ENCODE measurements around the gene ADAMTSL1.

The ADAMTSL1 gene

DNA sequence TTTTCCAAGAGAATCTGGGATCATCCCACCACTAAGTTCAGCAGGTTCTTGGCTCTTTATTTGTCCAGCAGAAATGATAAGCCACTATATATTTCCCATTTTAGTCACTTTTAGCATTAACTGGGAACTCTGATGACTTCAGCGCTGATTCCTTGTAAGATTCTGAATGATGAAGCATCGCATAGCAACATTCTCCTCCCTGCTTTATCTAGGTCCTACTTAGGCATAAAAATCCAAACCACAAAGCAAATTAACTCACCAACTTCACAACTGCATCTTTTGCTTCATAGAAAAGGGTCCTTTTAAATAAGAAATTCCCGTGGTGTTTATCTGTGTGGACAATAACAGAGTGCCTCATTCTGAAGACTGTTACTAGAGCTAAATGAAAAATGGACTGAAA is 355.1 kb downstream of the ADAMTSL1 start:
- Histone ChIP-seq H3K36me3 (ENCODE audit: control insufficient read depth in 1 of 2, insufficient read depth in 2 of 2, low read length in 2 of 2) (no peaks in the 10 kb centered on the region), H3K4me1 (ENCODE audit: control insufficient read depth in 1 of 2, insufficient read depth in 2 of 2, low read length in 2 of 2) (peaks cover 0 to 4% of the 10 kb centered on the region in 2 donors), H3K27ac (ENCODE audit: low read depth, low read length) (no peak overlapping the region), H3K9me3 (ENCODE audit: control insufficient read depth in 1 of 2, low read length in 2 of 2) (no peaks in the 10 kb centered on the region), H3K4me3 (ENCODE audit: low read depth in 1 of 2, low read length in 2 of 2) (no peak overlapping the region), H3K27me3 (ENCODE audit: control insufficient read depth in 1 of 2, insufficient read depth in 2 of 2, low read length in 2 of 2) (no peaks in the 10 kb centered on the region), H3K9ac (ENCODE audit: low read depth in 1 of 2, low read length in 2 of 2) (no peak overlapping the region)

DNA sequence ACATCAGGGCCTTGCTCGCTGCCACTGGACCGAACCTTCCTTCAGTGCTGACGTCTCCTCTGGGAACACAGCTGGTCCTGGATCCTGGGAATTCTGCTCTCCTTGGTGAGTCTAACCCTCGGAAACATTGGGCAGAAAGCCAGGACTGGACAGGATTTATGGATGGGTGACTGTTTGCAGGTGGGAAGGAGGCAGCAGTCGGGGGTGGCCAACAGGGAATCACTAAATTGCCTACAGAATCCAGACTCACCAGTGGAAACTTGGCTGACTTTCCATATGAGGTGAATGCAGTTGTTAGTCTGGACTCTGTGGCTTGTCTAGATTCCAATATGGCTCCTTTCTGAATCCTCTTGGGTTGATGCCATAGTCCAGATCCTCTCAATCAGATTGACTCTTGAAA is 355.9 kb downstream of the ADAMTSL1 start:
- H3K27me3 ChIP-seq (ENCODE audit: control insufficient read depth in 1 of 2, insufficient read depth in 2 of 2, low read length in 2 of 2): no peaks in the 10 kb centered on the region
- H3K27ac ChIP-seq (ENCODE audit: low read depth, low read length): no peak overlapping the region
- H3K36me3 ChIP-seq (ENCODE audit: control insufficient read depth in 1 of 2, insufficient read depth in 2 of 2, low read length in 2 of 2): no peaks in the 10 kb centered on the region
- no peak overlapping the region for H3K4me3 ChIP-seq (ENCODE audit: low read depth in 1 of 2, low read length in 2 of 2)
- H3K9me3 ChIP-seq (ENCODE audit: control insufficient read depth in 1 of 2, low read length in 2 of 2): no peaks in the 10 kb centered on the region
- H3K9ac ChIP-seq (ENCODE audit: low read depth in 1 of 2, low read length in 2 of 2): no peak overlapping the region
- peaks cover 0 to 4% of the 10 kb centered on the region in 2 donors for H3K4me1 ChIP-seq (ENCODE audit: control insufficient read depth in 1 of 2, insufficient read depth in 2 of 2, low read length in 2 of 2)

DNA sequence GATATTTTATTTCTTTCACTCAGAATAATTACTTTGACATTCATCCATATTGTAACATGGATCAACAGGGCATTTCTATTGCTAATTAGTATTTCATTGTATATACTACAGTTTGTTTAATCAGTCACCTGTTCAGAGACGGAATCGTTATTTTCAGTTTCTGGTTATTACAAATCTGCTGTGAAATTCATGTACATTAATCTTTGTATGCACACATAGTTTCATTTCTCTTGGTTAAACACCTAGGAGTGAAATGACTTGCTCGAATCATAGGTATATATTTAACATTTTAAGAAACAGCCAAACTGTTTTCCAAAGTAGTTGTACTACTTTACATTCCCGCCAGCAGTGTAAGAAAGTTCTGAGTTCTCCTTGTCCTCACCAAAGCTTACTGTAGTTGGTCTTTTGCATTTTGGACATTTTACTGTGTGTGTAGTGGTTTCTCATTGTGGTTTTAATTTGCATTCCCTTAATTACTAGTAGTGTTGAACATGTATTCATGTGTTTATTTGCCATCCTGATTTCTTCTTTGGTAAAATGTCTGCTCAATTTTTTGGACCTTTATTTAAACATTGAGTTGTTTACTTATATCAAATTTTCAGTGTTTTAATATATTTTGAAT is 360.9 kb downstream of the ADAMTSL1 start:
- no peaks in the 10 kb centered on the region for H3K27me3 ChIP-seq (ENCODE audit: control insufficient read depth in 1 of 2, insufficient read depth in 2 of 2, low read length in 2 of 2)
- H3K9me3 ChIP-seq (ENCODE audit: control insufficient read depth in 1 of 2, low read length in 2 of 2): no peaks in the 10 kb centered on the region

DNA sequence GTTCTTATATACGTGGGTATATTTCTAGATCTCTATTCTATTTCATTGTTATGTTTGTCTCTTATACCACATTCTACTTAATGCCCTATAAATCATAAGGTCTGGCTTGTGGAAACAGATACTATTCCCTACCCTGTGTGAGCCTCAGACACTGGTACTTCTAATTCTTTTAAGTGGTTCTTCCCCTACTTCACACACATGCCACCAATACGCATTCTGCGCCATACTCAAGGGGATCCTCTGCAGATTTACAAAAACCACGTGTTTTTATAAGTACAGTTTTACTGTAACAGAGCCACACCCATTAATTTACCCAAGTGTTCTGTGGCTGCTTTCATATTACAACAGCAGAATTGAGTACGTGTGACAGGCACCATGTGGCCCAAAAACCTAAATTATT is 363.4 kb downstream of the ADAMTSL1 start:
- Histone ChIP-seq H3K36me3 (ENCODE audit: control insufficient read depth in 1 of 2, insufficient read depth in 2 of 2, low read length in 2 of 2) (no peaks in the 10 kb centered on the region), H3K27me3 (ENCODE audit: control insufficient read depth in 1 of 2, insufficient read depth in 2 of 2, low read length in 2 of 2) (no peaks in the 10 kb centered on the region), H3K27ac (ENCODE audit: low read depth, low read length) (no peak overlapping the region), H3K9ac (ENCODE audit: low read depth in 1 of 2, low read length in 2 of 2) (no peak overlapping the region), H3K9me3 (ENCODE audit: control insufficient read depth in 1 of 2, low read length in 2 of 2) (no peaks in the 10 kb centered on the region), H3K4me1 (ENCODE audit: control insufficient read depth in 1 of 2, insufficient read depth in 2 of 2, low read length in 2 of 2) (no peaks in the 10 kb centered on the region), H3K4me3 (ENCODE audit: low read depth in 1 of 2, low read length in 2 of 2) (no peak overlapping the region)

More for the DNA sequence above, 360.9 kb downstream of the ADAMTSL1 start:
- no peaks in the 10 kb centered on the region for H3K4me1 ChIP-seq (ENCODE audit: control insufficient read depth in 1 of 2, insufficient read depth in 2 of 2, low read length in 2 of 2)
- H3K27ac ChIP-seq (ENCODE audit: low read depth, low read length): no peak overlapping the region
- no peak overlapping the region for H3K4me3 ChIP-seq (ENCODE audit: low read depth in 1 of 2, low read length in 2 of 2)
- H3K9ac ChIP-seq (ENCODE audit: low read depth in 1 of 2, low read length in 2 of 2): no peak overlapping the region
- no peaks in the 10 kb centered on the region for H3K36me3 ChIP-seq (ENCODE audit: control insufficient read depth in 1 of 2, insufficient read depth in 2 of 2, low read length in 2 of 2)

DNA sequence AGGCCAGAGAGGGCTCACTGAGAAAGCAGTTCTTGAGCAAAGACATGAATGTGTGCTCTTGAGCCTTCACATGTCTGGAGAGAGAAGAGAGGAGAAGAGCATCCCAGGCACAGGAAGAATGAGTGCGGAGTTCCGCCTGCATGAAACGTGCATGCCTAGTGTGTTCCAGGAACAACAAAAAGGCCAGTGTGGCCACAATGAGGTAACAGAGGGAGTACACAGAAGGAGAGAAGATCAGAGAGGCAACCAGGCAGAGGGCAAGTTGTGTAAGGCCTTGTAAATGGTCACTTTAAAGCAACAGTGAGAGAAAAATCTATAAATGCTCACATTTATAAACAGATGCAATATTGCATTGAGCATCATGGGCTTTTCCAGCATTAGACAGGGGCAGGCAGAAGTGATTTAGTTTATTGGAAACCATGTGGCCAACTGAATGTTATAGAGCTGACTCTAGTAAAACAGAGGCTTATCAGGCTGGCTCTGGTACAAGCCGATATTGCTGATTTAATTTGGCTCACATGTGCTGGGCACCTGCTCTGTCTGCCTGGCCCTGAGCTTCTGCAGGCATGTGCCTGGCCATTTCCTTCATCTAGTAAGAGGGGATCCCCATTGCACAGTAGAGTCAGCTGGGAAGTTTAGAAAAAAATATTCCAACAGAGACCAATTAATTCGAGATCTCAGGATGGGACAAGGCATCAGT is 373.8 kb downstream of the ADAMTSL1 start:
- Histone ChIP-seq H3K4me3 (ENCODE audit: low read depth in 1 of 2, low read length in 2 of 2) (no peak overlapping the region), H3K27ac (ENCODE audit: low read depth, low read length) (no peak overlapping the region), H3K9ac (ENCODE audit: low read depth in 1 of 2, low read length in 2 of 2) (no peak overlapping the region), H3K9me3 (ENCODE audit: control insufficient read depth in 1 of 2, low read length in 2 of 2) (no peaks in the 10 kb centered on the region), H3K4me1 (ENCODE audit: control insufficient read depth in 1 of 2, insufficient read depth in 2 of 2, low read length in 2 of 2) (peaks cover 10 to 13% of the 10 kb centered on the region in 2 donors), H3K36me3 (ENCODE audit: control insufficient read depth in 1 of 2, insufficient read depth in 2 of 2, low read length in 2 of 2) (no peaks in the 10 kb centered on the region), H3K27me3 (ENCODE audit: control insufficient read depth in 1 of 2, insufficient read depth in 2 of 2, low read length in 2 of 2) (no peaks in the 10 kb centered on the region)

DNA sequence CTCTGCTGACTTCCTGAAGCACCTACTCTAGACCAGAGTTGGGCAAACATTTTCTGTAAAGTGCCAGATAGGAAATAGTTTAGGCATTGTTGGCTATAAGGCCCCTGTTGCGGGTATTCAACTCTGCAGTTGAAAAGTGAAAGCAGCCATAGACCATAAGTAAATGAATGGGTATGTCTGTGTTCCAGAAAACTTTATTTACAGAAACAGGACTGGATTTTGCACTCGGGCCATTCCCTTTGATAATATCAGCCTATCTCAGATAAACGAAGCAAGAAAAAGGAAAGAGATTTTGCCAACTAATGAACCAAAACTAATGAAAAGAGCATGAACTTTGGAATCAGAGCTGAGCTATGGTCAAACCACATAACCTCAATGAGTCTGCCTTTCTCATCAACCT is 374.7 kb downstream of the ADAMTSL1 start:
- Histone ChIP-seq H3K9ac (ENCODE audit: low read depth in 1 of 2, low read length in 2 of 2) (no peak overlapping the region), H3K9me3 (ENCODE audit: control insufficient read depth in 1 of 2, low read length in 2 of 2) (no peaks in the 10 kb centered on the region), H3K4me3 (ENCODE audit: low read depth in 1 of 2, low read length in 2 of 2) (no peak overlapping the region), H3K36me3 (ENCODE audit: control insufficient read depth in 1 of 2, insufficient read depth in 2 of 2, low read length in 2 of 2) (no peaks in the 10 kb centered on the region), H3K4me1 (ENCODE audit: control insufficient read depth in 1 of 2, insufficient read depth in 2 of 2, low read length in 2 of 2) (peaks cover 10 to 13% of the 10 kb centered on the region in 2 donors), H3K27me3 (ENCODE audit: control insufficient read depth in 1 of 2, insufficient read depth in 2 of 2, low read length in 2 of 2) (no peaks in the 10 kb centered on the region), H3K27ac (ENCODE audit: low read depth, low read length) (no peak overlapping the region)

DNA sequence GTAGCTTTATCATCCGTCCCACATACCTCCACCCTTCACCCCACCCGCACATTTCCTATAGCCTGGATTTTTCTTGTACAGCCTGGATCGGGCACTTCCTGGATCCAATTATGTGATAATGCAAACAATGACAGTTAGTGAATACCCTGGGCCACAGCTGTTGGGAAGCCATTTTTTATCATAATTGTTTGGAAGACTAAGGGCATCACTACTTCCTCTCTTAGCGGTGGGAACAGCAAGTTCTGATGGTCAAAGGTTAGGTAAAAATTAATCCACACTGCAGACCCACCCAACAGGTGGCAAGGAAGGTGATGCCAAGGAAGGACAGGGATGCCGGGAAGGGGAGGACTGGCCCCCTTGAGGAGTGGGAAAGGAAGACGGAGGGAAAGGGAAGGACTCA is 375.3 kb downstream of the ADAMTSL1 start:
- Histone ChIP-seq H3K36me3 (ENCODE audit: control insufficient read depth in 1 of 2, insufficient read depth in 2 of 2, low read length in 2 of 2) (no peaks in the 10 kb centered on the region), H3K9ac (ENCODE audit: low read depth in 1 of 2, low read length in 2 of 2) (no peak overlapping the region), H3K27ac (ENCODE audit: low read depth, low read length) (no peak overlapping the region), H3K4me3 (ENCODE audit: low read depth in 1 of 2, low read length in 2 of 2) (no peak overlapping the region), H3K4me1 (ENCODE audit: control insufficient read depth in 1 of 2, insufficient read depth in 2 of 2, low read length in 2 of 2) (peaks cover 10 to 13% of the 10 kb centered on the region in 2 donors), H3K9me3 (ENCODE audit: control insufficient read depth in 1 of 2, low read length in 2 of 2) (no peaks in the 10 kb centered on the region), H3K27me3 (ENCODE audit: control insufficient read depth in 1 of 2, insufficient read depth in 2 of 2, low read length in 2 of 2) (no peaks in the 10 kb centered on the region)

DNA sequence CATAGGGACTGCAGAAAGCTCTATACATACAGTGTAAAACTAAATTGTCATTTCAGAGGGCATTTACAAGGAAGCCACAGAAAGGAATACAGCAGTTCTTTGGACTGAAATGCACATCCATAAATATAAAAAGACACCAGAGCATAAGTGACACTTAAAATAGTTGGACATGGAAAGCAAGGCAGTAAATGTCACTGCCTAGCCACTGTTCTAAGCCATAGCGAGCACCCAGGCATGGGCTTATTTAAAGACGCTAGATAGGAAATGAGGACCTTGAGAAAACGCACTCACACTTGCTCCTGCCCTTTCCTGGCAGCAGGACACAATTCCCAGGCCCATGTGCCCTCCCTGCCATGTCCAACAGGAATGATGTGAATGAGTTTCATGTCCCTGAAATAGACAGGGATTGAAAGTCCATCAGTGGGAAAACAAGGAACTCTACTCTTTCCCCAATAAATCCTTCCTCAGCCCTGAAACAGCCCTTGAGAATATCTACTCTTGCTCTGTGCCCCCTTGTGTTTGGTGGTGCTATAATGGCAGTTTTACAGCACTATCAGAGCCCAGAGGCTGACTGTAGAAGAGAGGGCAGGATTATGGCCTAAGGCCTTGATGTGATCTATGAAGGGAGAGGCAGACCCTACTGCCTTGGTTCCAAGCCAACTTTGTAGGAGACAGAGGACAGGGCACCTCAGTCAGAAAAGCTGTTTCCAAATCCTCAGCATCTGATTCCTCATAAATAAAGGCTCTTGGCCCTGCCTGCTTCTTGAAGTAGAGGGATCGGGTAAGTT is 376.1 kb downstream of the ADAMTSL1 start:
- H3K27me3 ChIP-seq (ENCODE audit: control insufficient read depth in 1 of 2, insufficient read depth in 2 of 2, low read length in 2 of 2): no peaks in the 10 kb centered on the region
- H3K4me3 ChIP-seq (ENCODE audit: low read depth in 1 of 2, low read length in 2 of 2): no peak overlapping the region
- no peaks in the 10 kb centered on the region for H3K9me3 ChIP-seq (ENCODE audit: control insufficient read depth in 1 of 2, low read length in 2 of 2)
- H3K9ac ChIP-seq (ENCODE audit: low read depth in 1 of 2, low read length in 2 of 2): no peak overlapping the region
- H3K36me3 ChIP-seq (ENCODE audit: control insufficient read depth in 1 of 2, insufficient read depth in 2 of 2, low read length in 2 of 2): no peaks in the 10 kb centered on the region
- peaks cover 10 to 13% of the 10 kb centered on the region in 2 donors for H3K4me1 ChIP-seq (ENCODE audit: control insufficient read depth in 1 of 2, insufficient read depth in 2 of 2, low read length in 2 of 2)
- H3K27ac ChIP-seq (ENCODE audit: low read depth, low read length): no peak overlapping the region

DNA sequence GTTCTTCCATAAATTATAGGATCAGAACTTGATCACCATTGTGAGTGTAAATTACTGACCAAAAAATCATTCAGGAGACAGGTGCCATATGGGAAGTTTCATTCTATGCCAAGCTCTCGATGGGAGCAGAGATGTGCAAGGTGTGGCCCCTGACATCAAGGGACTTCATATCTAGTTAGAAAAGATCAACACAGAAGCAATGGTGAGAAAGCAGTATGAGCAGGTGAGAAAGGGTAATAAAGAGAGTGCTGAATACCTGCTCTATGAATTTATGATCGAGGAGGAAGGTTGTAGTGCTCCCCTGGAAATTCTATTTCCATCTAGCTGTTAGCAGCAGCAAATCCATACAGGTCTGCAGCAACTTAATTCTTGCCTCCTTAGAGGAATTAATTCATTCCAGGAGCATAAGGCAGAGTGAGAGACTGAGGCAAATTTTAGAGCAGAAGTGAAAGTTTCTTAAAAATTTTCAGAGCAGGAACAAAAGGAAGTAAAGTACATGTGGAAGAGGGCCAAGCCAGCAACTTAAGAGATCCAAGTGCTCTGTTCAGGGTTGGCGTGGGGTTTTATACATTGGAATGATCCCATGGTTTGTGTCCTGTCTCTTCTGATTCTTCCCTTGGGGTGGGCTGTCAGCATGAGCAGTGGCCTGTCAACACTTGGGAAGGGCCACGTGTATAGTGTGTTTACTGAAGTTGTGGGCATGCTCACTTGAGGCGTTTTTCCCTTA is 377.3 kb downstream of the ADAMTSL1 start:
- no peak overlapping the region for H3K4me3 ChIP-seq (ENCODE audit: low read depth in 1 of 2, low read length in 2 of 2)
- no peaks in the 10 kb centered on the region for H3K27me3 ChIP-seq (ENCODE audit: control insufficient read depth in 1 of 2, insufficient read depth in 2 of 2, low read length in 2 of 2)
- no peaks in the 10 kb centered on the region for H3K36me3 ChIP-seq (ENCODE audit: control insufficient read depth in 1 of 2, insufficient read depth in 2 of 2, low read length in 2 of 2)
- H3K27ac ChIP-seq (ENCODE audit: low read depth, low read length): no peak overlapping the region
- H3K9me3 ChIP-seq (ENCODE audit: control insufficient read depth in 1 of 2, low read length in 2 of 2): no peaks in the 10 kb centered on the region
- peaks cover 10 to 13% of the 10 kb centered on the region in 2 donors for H3K4me1 ChIP-seq (ENCODE audit: control insufficient read depth in 1 of 2, insufficient read depth in 2 of 2, low read length in 2 of 2)
- H3K9ac ChIP-seq (ENCODE audit: low read depth in 1 of 2, low read length in 2 of 2): no peak overlapping the region

DNA sequence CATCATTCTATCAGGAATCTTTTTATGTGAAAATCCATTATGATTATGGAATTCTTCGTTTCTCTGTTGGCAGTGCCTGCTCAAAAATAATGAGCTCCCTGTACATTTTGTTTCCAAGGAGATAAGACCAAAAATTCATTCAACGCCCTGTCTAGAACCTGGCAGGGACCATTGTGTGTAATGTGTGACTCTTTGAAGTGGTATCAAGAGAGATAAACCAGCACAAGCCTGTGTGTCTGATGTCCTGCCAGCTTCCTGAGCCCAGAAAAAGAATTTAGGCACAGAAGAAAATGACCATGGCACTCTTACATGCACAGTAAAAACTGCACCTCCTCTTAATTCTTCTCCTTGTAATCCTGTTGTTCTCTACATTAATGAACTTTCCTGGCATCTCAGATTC is 381.7 kb downstream of the ADAMTSL1 start:
- Histone ChIP-seq H3K9ac (ENCODE audit: low read depth in 1 of 2, low read length in 2 of 2) (no peak overlapping the region), H3K36me3 (ENCODE audit: control insufficient read depth in 1 of 2, insufficient read depth in 2 of 2, low read length in 2 of 2) (no peaks in the 10 kb centered on the region), H3K4me1 (ENCODE audit: control insufficient read depth in 1 of 2, insufficient read depth in 2 of 2, low read length in 2 of 2) (peaks cover 0 to 2% of the 10 kb centered on the region in 2 donors), H3K27ac (ENCODE audit: low read depth, low read length) (no peak overlapping the region), H3K27me3 (ENCODE audit: control insufficient read depth in 1 of 2, insufficient read depth in 2 of 2, low read length in 2 of 2) (no peaks in the 10 kb centered on the region), H3K4me3 (ENCODE audit: low read depth in 1 of 2, low read length in 2 of 2) (no peak overlapping the region), H3K9me3 (ENCODE audit: control insufficient read depth in 1 of 2, low read length in 2 of 2) (no peaks in the 10 kb centered on the region)

Measured in duodenal mucosa (tissue), 2 donors.